Osteoblast (primary cell): ENCODE measurements around the gene CSRNP3. TPM values are rescaled to one million over a fixed set of nuclear protein-coding genes. Genes with fewer than 3 reads are reported as not detected.

Source experiments
- DNase-seq: peaks from one replicate; pipeline ENCODE4 v3.0.0; 2011; ENCODE audit warnings: low spot score, mixed read lengths; ENCODE audit not compliant: insufficient read length; ENCODE audit errors: missing footprints
- H2AFZ ChIP-seq: 2 replicates; pipeline ENCODE4 v1.6.0; 2011; ENCODE audit warnings: mild to moderate bottlenecking, low read length
- H3K27ac ChIP-seq: 2 replicates; pipeline ENCODE4 v1.5.1; 2011; ENCODE audit warnings: mild to moderate bottlenecking, low read depth, low read length, moderate library complexity
- H3K27me3 ChIP-seq: 2 replicates; pipeline ENCODE4 v1.6.0; 2012; ENCODE audit warnings: mild to moderate bottlenecking, control low read depth, inconsistent platforms, low read length, moderate library complexity; ENCODE audit not compliant: insufficient read depth
- H3K36me3 ChIP-seq: 2 replicates; pipeline ENCODE4 v1.5.1; 2011; ENCODE audit warnings: mild to moderate bottlenecking, low read length, control low read depth, moderate library complexity; ENCODE audit not compliant: insufficient read depth
- H3K4me1 ChIP-seq: 2 replicates; pipeline ENCODE4 v1.5.1; 2011; ENCODE audit warnings: mild to moderate bottlenecking, low read length, control low read depth, moderate library complexity; ENCODE audit not compliant: insufficient read depth
- H3K4me2 ChIP-seq: 2 replicates; pipeline ENCODE4 v1.6.0; 2011; ENCODE audit warnings: mild to moderate bottlenecking, low read length; ENCODE audit not compliant: insufficient read depth
- H3K4me3 ChIP-seq: fragments of 200-600 bp; sonication (generic); 3 replicates; pipeline ENCODE4 v1.5.1; 2012; ENCODE audit warnings: mild to moderate bottlenecking, low read length, inconsistent platforms; ENCODE audit not compliant: insufficient read depth
- H3K79me2 ChIP-seq: 2 replicates; pipeline ENCODE4 v1.6.0; 2012; ENCODE audit warnings: mild to moderate bottlenecking, low read length, control low read depth, inconsistent platforms; ENCODE audit not compliant: insufficient read depth
- H3K9me3 ChIP-seq: 2 replicates; pipeline ENCODE4 v1.5.1; 2011; ENCODE audit warnings: low read depth, low read length, control low read depth
- H4K20me1 ChIP-seq: 2 replicates; pipeline ENCODE4 v1.6.0; 2012; ENCODE audit warnings: mild to moderate bottlenecking, low read length, control low read depth; ENCODE audit not compliant: insufficient read depth
- total RNA-seq: library from RNA; depleted of rRNA; stranded (reverse); fragments of >200 nt; gene quantifications from 2 replicates; pipeline ENCODE4 v1.2.3, GENCODE V29; 2012
- TF ChIP-seq, protein P1 (sequence below): IDR thresholded peaks from 2 replicates; pipeline ENCODE4 v1.5.1; 2011; ENCODE audit warnings: mild to moderate bottlenecking, low read depth, low read length, moderate library complexity; ENCODE audit errors: extremely low read depth

CSRNP3 gene
- total RNA-seq, 1 donor, result 1.4 TPM

DNA sequence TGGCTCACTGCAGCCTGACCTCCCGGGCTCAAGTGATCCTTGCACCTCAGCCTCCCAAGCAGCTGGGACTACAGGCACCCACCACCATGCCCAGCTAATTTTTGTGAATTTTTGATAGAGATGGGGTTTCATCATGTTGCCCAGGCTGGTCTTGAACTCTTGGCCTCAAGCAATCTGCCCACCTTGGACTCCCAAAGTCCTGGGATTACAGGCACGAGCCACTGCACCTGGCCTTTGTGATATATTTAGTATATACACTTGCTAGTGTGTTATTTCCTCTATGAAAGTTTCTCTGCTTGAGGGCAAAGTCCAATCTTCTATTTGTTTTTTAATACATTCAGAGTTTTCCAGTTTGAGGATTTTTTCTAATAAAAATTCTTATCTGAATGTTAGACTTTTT is 205.3 kb downstream of the CSRNP3 start:
- H3K27me3 ChIP-seq, result no peaks in the 10 kb centered on the region
- DNase-seq, result no peak
- H3K4me2 ChIP-seq, result no peak overlapping the region
- no peaks in the 10 kb centered on the region for H3K4me1 ChIP-seq
- H3K9me3 ChIP-seq, result no peaks in the 10 kb centered on the region
- no peaks in the 10 kb centered on the region for H3K36me3 ChIP-seq
- H3K4me3 ChIP-seq, result no peak overlapping the region
- H4K20me1 ChIP-seq, result no peaks in the 10 kb centered on the region
- H3K79me2 ChIP-seq, result no peaks in the 10 kb centered on the region
- H2AFZ ChIP-seq, result no peak overlapping the region
- TF ChIP-seq, protein P1, sequence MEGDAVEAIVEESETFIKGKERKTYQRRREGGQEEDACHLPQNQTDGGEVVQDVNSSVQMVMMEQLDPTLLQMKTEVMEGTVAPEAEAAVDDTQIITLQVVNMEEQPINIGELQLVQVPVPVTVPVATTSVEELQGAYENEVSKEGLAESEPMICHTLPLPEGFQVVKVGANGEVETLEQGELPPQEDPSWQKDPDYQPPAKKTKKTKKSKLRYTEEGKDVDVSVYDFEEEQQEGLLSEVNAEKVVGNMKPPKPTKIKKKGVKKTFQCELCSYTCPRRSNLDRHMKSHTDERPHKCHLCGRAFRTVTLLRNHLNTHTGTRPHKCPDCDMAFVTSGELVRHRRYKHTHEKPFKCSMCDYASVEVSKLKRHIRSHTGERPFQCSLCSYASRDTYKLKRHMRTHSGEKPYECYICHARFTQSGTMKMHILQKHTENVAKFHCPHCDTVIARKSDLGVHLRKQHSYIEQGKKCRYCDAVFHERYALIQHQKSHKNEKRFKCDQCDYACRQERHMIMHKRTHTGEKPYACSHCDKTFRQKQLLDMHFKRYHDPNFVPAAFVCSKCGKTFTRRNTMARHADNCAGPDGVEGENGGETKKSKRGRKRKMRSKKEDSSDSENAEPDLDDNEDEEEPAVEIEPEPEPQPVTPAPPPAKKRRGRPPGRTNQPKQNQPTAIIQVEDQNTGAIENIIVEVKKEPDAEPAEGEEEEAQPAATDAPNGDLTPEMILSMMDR, result no peak
- no peak overlapping the region for H3K27ac ChIP-seq

DNA sequence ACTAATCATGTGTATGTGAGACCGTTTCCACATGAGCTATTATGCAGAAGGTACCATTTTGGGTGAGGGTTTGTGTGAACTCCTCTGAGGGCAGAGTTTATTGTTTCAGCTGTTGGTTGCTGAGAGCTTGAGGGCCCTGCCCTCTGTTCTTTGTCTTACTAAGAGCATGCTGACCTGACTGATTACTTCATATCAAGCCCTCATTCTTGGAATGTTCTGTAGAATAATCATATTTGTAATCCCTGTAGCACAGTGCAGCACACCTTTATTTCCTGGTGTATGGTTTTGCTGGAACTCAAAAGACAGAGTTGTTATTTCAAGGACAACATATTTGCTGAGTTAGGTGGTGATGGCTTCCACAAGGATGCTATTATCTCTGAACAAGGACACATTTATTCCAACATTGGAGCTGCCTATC is 206.1 kb downstream of the CSRNP3 start:
- no peak for DNase-seq
- no peaks in the 10 kb centered on the region for H3K36me3 ChIP-seq
- no peaks in the 10 kb centered on the region for H3K4me1 ChIP-seq
- H3K9me3 ChIP-seq, result no peaks in the 10 kb centered on the region
- no peaks in the 10 kb centered on the region for H3K79me2 ChIP-seq
- no peaks in the 10 kb centered on the region for H3K27me3 ChIP-seq
- TF ChIP-seq, protein P1, result no peak
- H2AFZ ChIP-seq, result no peak overlapping the region
- H4K20me1 ChIP-seq, result no peaks in the 10 kb centered on the region
- no peak overlapping the region for H3K27ac ChIP-seq
- H3K4me3 ChIP-seq, result no peak overlapping the region
- no peak overlapping the region for H3K4me2 ChIP-seq

DNA sequence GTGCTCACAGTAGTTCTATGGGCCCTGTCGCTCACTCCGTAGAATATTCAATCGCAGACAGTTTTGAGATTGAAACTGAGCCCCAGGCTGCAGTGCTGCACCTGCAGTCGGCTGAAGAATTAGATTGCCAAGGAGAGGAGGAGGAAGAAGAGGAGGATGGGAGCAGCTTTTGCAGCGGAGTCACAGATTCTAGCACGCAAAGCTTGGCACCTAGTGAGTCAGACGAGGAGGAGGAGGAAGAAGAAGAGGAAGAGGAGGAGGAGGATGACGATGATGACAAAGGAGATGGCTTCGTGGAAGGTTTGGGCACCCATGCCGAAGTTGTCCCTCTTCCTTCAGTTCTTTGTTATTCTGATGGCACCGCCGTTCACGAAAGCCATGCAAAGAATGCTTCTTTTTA is 209.4 kb downstream of the CSRNP3 start:
- Histone ChIP-seq H3K27ac (no peak overlapping the region), H3K27me3 (no peaks in the 10 kb centered on the region), H3K4me1 (no peaks in the 10 kb centered on the region), H3K9me3 (no peaks in the 10 kb centered on the region), H3K4me2 (no peak overlapping the region), H2AFZ (no peak overlapping the region), H3K4me3 (no peak overlapping the region), H3K79me2 (no peaks in the 10 kb centered on the region), H4K20me1 (no peaks in the 10 kb centered on the region), H3K36me3 (no peaks in the 10 kb centered on the region)
- DNase-seq, result no peak
- TF ChIP-seq, protein P1, result no peak

DNA sequence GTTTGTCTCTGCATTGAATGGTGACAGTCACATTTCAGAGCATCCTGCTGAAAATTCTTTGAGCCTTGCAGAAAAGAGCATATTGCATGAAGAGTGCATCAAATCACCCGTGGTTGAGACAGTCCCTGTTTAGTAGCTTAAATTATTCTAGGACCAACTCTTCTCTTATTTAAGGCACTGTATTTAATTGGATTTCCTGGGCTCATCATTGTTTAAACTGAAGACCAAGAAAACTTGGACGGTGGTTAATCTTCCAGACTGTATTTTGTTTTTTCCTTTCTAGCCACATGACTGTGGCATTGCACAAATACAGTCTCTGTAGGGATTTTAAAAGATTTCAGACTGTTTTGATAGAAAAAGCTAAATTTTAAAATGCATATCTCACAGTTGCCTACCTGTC is 210.1 kb downstream of the CSRNP3 start:
- H2AFZ ChIP-seq, result no peak overlapping the region
- no peaks in the 10 kb centered on the region for H3K27me3 ChIP-seq
- H3K27ac ChIP-seq, result no peak overlapping the region
- DNase-seq, result no peak
- no peak overlapping the region for H3K4me2 ChIP-seq
- H3K4me1 ChIP-seq, result no peaks in the 10 kb centered on the region
- no peaks in the 10 kb centered on the region for H3K9me3 ChIP-seq
- H4K20me1 ChIP-seq, result no peaks in the 10 kb centered on the region
- TF ChIP-seq, protein P1, result no peak
- no peak overlapping the region for H3K4me3 ChIP-seq
- no peaks in the 10 kb centered on the region for H3K79me2 ChIP-seq
- no peaks in the 10 kb centered on the region for H3K36me3 ChIP-seq
